Astrocyte (in vitro differentiated cells and primary cell): ENCODE data around the gene SKIL. TPM values are rescaled to one million over a fixed set of nuclear protein-coding genes. Genes with fewer than 3 reads are reported as not detected.

ENCODE experiments used
- DNase-seq: peaks from one replicate; pipeline ENCODE4 v3.0.0-alpha.2; 2010; ENCODE audit warnings: low read depth
- FAIRE-seq: peaks from 2 replicates; lab custom pipeline; 2011; peaks lifted over from hg19 to GRCh38; lab: Jason Lieb, UNC
- H2AFZ ChIP-seq: 2 replicates; pipeline ENCODE4 v1.6.0; 2012; ENCODE audit warnings: low read depth, low read length, inconsistent platforms
- H3K27ac ChIP-seq: 2 replicates; pipeline ENCODE4 v1.5.1; 2011; ENCODE audit warnings: low read depth, low read length, inconsistent platforms
- H3K27me3 ChIP-seq: 2 replicates; pipeline ENCODE4 v1.6.0; 2011; ENCODE audit warnings: low read length, inconsistent platforms; ENCODE audit not compliant: insufficient read depth
- H3K36me3 ChIP-seq: 2 replicates; pipeline ENCODE4 v1.5.1; 2011; ENCODE audit warnings: low read length, inconsistent platforms; ENCODE audit not compliant: insufficient read depth
- H3K4me1 ChIP-seq: 2 replicates; pipeline ENCODE4 v1.5.1; 2011; ENCODE audit warnings: low read length, inconsistent platforms; ENCODE audit not compliant: insufficient read depth
- H3K4me2 ChIP-seq: 2 replicates; pipeline ENCODE4 v1.6.0; 2012; ENCODE audit warnings: low read length, inconsistent platforms
- H3K4me3 ChIP-seq: 2 replicates; pipeline ENCODE4 v1.5.1; 2011; ENCODE audit warnings: low read depth, mild to moderate bottlenecking, low read length, inconsistent platforms; ENCODE audit not compliant: insufficient read depth
- H3K79me2 ChIP-seq: 2 replicates; pipeline ENCODE4 v1.6.0; 2012; ENCODE audit warnings: mild to moderate bottlenecking, low read length, inconsistent platforms; ENCODE audit not compliant: insufficient read depth
- H3K9ac ChIP-seq: 2 replicates; pipeline ENCODE4 v1.6.0; 2012; ENCODE audit warnings: mild to moderate bottlenecking, low read length, inconsistent platforms
- H3K9me3 ChIP-seq: 2 replicates; pipeline ENCODE4 v1.5.1; 2012; ENCODE audit warnings: low read depth, mild to moderate bottlenecking, low read length, inconsistent platforms; ENCODE audit not compliant: insufficient read depth
- H4K20me1 ChIP-seq: 2 replicates; pipeline ENCODE4 v1.6.0; 2012; ENCODE audit warnings: low read length, inconsistent platforms; ENCODE audit not compliant: insufficient read depth
- H3K27ac Mint-ChIP-seq: one replicate; pipeline ENCODE4 v1.8.0; 2021; ENCODE audit warnings: mild to moderate bottlenecking, mixed read lengths; ENCODE audit not compliant: unreplicated experiment
- H3K27me3 Mint-ChIP-seq: one replicate; pipeline ENCODE4 v1.8.0; 2021; ENCODE audit warnings: low read depth, mixed read lengths; ENCODE audit not compliant: unreplicated experiment
- H3K36me3 Mint-ChIP-seq: one replicate; pipeline ENCODE4 v1.8.0; 2021; ENCODE audit warnings: low read depth, mixed read lengths; ENCODE audit not compliant: unreplicated experiment
- H3K4me1 Mint-ChIP-seq: one replicate; pipeline ENCODE4 v1.8.0; 2021; ENCODE audit warnings: low read depth, mixed read lengths; ENCODE audit not compliant: unreplicated experiment
- H3K4me3 Mint-ChIP-seq: one replicate; pipeline ENCODE4 v1.8.0; 2021; ENCODE audit warnings: mild to moderate bottlenecking, moderate library complexity, mixed read lengths; ENCODE audit not compliant: unreplicated experiment
- H3K9me3 Mint-ChIP-seq: one replicate; pipeline ENCODE4 v1.8.0; 2021; ENCODE audit warnings: mild to moderate bottlenecking, mixed read lengths; ENCODE audit not compliant: unreplicated experiment
- CTCF ChIP-seq: IDR thresholded peaks from 2 replicates; pipeline ENCODE4 v1.5.1; 2011; ENCODE audit warnings: low read depth, mild to moderate bottlenecking, inconsistent platforms, low read length, moderate library complexity; ENCODE audit not compliant: insufficient read depth
- EZH2 ChIP-seq: IDR thresholded peaks from 2 replicates; pipeline ENCODE4 v1.6.1; 2012; ENCODE audit warnings: mild to moderate bottlenecking, low read length, inconsistent platforms; ENCODE audit not compliant: insufficient read depth
- total RNA-seq: library from RNA; stranded (reverse); gene quantifications from 2 replicates; pipeline ENCODE4 v1.2.1, GENCODE V29; 2021

SKIL gene
- total RNA-seq, 1 donor from 2014 or later = 156 TPM

- Mint-ChIP-seq H3K4me3 (peak overlapping the region; percentile 93), H3K27ac (peak overlapping the region; percentile 95), H3K36me3 (peaks cover 17% of the 10 kb centered on the region), H3K27me3 (no peaks in the 10 kb centered on the region), H3K9me3 (no peaks in the 10 kb centered on the region), H3K4me1 (peaks cover 37% of the 10 kb centered on the region)
- Histone ChIP-seq H3K79me2 (peaks cover 66% of the 10 kb centered on the region), H2AFZ (no peak overlapping the region), H3K27ac (peak overlapping the region; percentile 94), H4K20me1 (peaks cover 56% of the 10 kb centered on the region), H3K9ac (peak overlapping the region; percentile 94), H3K4me2 (peak overlapping the region; percentile 94), H3K27me3 (no peaks in the 10 kb centered on the region), H3K4me3 (peak overlapping the region; percentile 88), H3K36me3 (peaks cover 29% of the 10 kb centered on the region), H3K4me1 (peaks cover 39% of the 10 kb centered on the region), H3K9me3 (peaks cover 3% of the 10 kb centered on the region)
- no peak for FAIRE-seq
- TF ChIP-seq CTCF (no peak), EZH2 (no peak)
- DNase-seq = no peak
Measured at GRCh38 chr3:170359178-170359704, 1.7 kb downstream of the SKIL start.

- peaks cover 69% of the 10 kb centered on the region for H4K20me1 ChIP-seq
- Mint-ChIP-seq H3K4me3 (peak overlapping the region; percentile 93), H3K27me3 (no peaks in the 10 kb centered on the region), H3K27ac (peak overlapping the region; percentile 95), H3K4me1 (peaks cover 35% of the 10 kb centered on the region), H3K36me3 (peaks cover 22% of the 10 kb centered on the region), H3K9me3 (no peaks in the 10 kb centered on the region)
- peaks cover 33% of the 10 kb centered on the region for H3K36me3 ChIP-seq
- peaks cover 3% of the 10 kb centered on the region for H3K9me3 ChIP-seq
- peaks cover 39% of the 10 kb centered on the region for H3K4me1 ChIP-seq
- FAIRE-seq (no peak), DNase-seq (no peak)
- H3K9ac ChIP-seq = peak overlapping the region; percentile 13
- H3K79me2 ChIP-seq = peaks cover 78% of the 10 kb centered on the region
- H3K4me3 ChIP-seq = peak overlapping the region; percentile 49
- H2AFZ ChIP-seq = no peak overlapping the region
- TF ChIP-seq EZH2 (no peak), CTCF (no peak)
- H3K27me3 ChIP-seq = no peaks in the 10 kb centered on the region
- peak overlapping the region; percentile 94 for H3K4me2 ChIP-seq
- H3K27ac ChIP-seq = peak overlapping the region; percentile 7
Measured at GRCh38 chr3:170360466-170360865, 3.0 kb downstream of the SKIL start.

GRCh38 chr3:170360916-170361315 lies 3.4 kb downstream of the SKIL start:
- FAIRE-seq = no peak
- Mint-ChIP-seq H3K4me1 (peaks cover 32% of the 10 kb centered on the region), H3K4me3 (peak overlapping the region; percentile 93), H3K36me3 (peaks cover 22% of the 10 kb centered on the region), H3K9me3 (no peaks in the 10 kb centered on the region), H3K27ac (peak overlapping the region; percentile 95), H3K27me3 (no peaks in the 10 kb centered on the region)
- Histone ChIP-seq H3K27ac (peak overlapping the region; percentile 7), H3K27me3 (no peaks in the 10 kb centered on the region), H3K4me2 (peak overlapping the region; percentile 94), H3K4me1 (peaks cover 39% of the 10 kb centered on the region), H3K79me2 (peaks cover 83% of the 10 kb centered on the region), H3K9me3 (peaks cover 3% of the 10 kb centered on the region), H3K36me3 (peaks cover 33% of the 10 kb centered on the region), H4K20me1 (peaks cover 73% of the 10 kb centered on the region), H3K9ac (peak overlapping the region; percentile 7), H3K4me3 (peak overlapping the region; percentile 49), H2AFZ (no peak overlapping the region)
- no peak for DNase-seq
- no peak for TF ChIP-seq EZH2
- no peak for TF ChIP-seq CTCF
